ENCODE measurements around the gene INO80D.
"Not testable (repeated sequence)": the region's sequence is repeated elsewhere in the genome, so short reads cannot be mapped to it uniquely, and the experiment has no call there.

Gene INO80D

GRCh38 chr2:206031162-206031784 lies 54.7 kb downstream of the INO80D start:
- no peak for DNase-seq (ENCODE audit: low read depth)

GRCh38 chr2:206028101-206028500 lies 57.9 kb downstream of the INO80D start:
- no peak for DNase-seq (ENCODE audit: low read depth)

GRCh38 chr2:206023183-206023582 lies 62.8 kb downstream of the INO80D start:
- DNase-seq (ENCODE audit: low read depth), result no peak

GRCh38 chr2:206020171-206020570 lies 65.8 kb downstream of the INO80D start:
- DNase-seq (ENCODE audit: low read depth), result no peak

GRCh38 chr2:206015746-206016145 lies 70.2 kb downstream of the INO80D start:
- not testable (repeated sequence) for DNase-seq (ENCODE audit: low read depth)

GRCh38 chr2:206011795-206012194 lies 74.2 kb downstream of the INO80D start:
- DNase-seq (ENCODE audit: low read depth), result no peak

- no peak for DNase-seq (ENCODE audit: low read depth)
These were observed 74.9 kb downstream of the INO80D start for GRCh38 chr2:206011018-206011614.

- DNase-seq (ENCODE audit: low read depth), result no peak
These were observed 81.8 kb downstream of the INO80D start for GRCh38 chr2:206004004-206004693.

- DNase-seq (ENCODE audit: low read depth), result no peak
These were observed 83.5 kb downstream of the INO80D start for GRCh38 chr2:206002440-206002839.

GRCh38 chr2:206001912-206002311 lies 84.1 kb downstream of the INO80D start:
- no peak for DNase-seq (ENCODE audit: low read depth)

- no peak for DNase-seq (ENCODE audit: low read depth)
These were observed 85.2 kb downstream of the INO80D start for GRCh38 chr2:206000776-206001175.

- no peak for DNase-seq (ENCODE audit: low read depth)
These were observed 87.4 kb downstream of the INO80D start for GRCh38 chr2:205998583-205998982.

- DNase-seq (ENCODE audit: low read depth), result no peak
These were observed 89.8 kb downstream of the INO80D start for GRCh38 chr2:205996161-205996560.

- DNase-seq (ENCODE audit: low read depth), result no peak
These were observed 90.7 kb downstream of the INO80D start for GRCh38 chr2:205995260-205995659.

GRCh38 chr2:205994344-205994743 lies 91.6 kb downstream of the INO80D start:
- no peak for DNase-seq (ENCODE audit: low read depth)

- DNase-seq (ENCODE audit: low read depth), result no peak
These were observed 95.9 kb downstream of the INO80D start for GRCh38 chr2:205990104-205990503.

GRCh38 chr2:205989271-205990071 lies 96.5 kb downstream of the INO80D start:
- DNase-seq (ENCODE audit: low read depth), result no peak

- DNase-seq (ENCODE audit: low read depth), result not testable (repeated sequence)
These were observed 97.3 kb downstream of the INO80D start for GRCh38 chr2:205988681-205989080.

GRCh38 chr2:205988274-205988673 lies 97.7 kb downstream of the INO80D start:
- no peak for DNase-seq (ENCODE audit: low read depth)

- not testable (repeated sequence) for DNase-seq (ENCODE audit: low read depth)
These were observed 99.6 kb downstream of the INO80D start for GRCh38 chr2:205986334-205986733.

- DNase-seq (ENCODE audit: low read depth), result no peak
These were observed 101.6 kb downstream of the INO80D start for GRCh38 chr2:205984381-205984780.

GRCh38 chr2:205982776-205983327 lies 103.1 kb downstream of the INO80D start:
- DNase-seq (ENCODE audit: low read depth), result no peak
